SH-SY5Y (cell line): ENCODE results near the gene FAM217B.

Experiments
- GATA2 ChIP-seq: IDR thresholded peaks from 2 replicates; pipeline ENCODE4 v1.6.1; 2011; ENCODE audit warnings: mild to moderate bottlenecking, low read depth, low read length
- GATA3 ChIP-seq: IDR thresholded peaks from 2 replicates; pipeline ENCODE4 v1.6.1; 2011; ENCODE audit warnings: low read depth, mild to moderate bottlenecking, low read length, moderate library complexity

DNA sequence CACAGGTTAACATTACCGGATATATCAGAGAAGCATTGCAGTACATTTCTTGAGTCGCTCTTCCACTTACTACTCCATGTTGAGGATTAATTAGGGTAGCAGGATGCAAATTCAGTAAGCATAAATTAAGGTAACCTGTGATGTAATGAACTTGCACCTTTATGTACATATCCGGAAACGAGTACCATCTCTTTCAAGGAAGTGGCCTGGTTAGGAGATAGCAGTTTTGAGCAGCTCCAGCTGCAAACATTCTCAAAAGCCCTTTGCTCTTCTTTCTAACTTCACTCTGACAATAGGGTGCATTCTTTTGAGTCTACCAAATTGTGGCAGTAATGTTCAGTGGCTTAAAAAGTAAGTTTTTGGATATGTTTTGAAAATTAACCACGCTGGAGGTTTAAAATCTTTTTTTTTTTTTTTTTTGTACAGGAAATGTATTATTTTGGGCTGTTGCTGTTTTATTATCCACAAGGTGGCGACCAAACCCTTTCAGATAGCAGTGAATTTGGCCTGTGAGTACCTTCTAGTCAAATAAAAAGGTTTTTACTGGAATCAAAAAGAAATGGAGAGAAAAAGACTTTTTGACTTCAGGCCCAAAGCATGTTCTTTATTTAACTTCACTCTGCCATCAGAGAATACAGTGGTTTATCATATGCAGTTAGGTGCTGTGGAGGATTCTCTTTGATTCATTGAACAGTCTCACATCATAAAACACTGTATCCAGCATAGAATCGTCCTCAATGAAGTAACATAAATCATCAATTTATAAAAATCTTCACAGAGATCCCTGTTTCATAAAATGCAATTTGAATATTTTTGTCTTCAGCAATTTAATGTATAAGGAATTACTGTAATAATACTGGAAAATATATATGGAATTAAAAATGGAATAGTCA, 8.9 kb downstream of the FAM217B start:
- TF ChIP-seq GATA3 (no peak), GATA2 (no peak)
